Liver (tissue), 3 donors: Measurements from ENCODE around the gene NSFL1C.

Experiments used
- CTCF ChIP-seq: fragments of 150-350 bp; IDR thresholded peaks from 2 replicates; pipeline ENCODE4 v1.5.1; 2017; ENCODE audit warnings: improper control_type of control experiment, low read depth, low read length; ENCODE audit not compliant: missing input control
- RAD21 ChIP-seq, 2 donors: IDR thresholded peaks; 2 replicates each; pipeline ENCODE4 v1.6.1; 2016; ENCODE audit warnings: antibody characterized with exemption in 2 of 2, mild to moderate bottlenecking in 2 of 2
- REST ChIP-seq: IDR thresholded peaks from 2 replicates; pipeline ENCODE4 v1.6.1; 2016; ENCODE audit warnings: antibody characterized with exemption, mild to moderate bottlenecking
- SP1 ChIP-seq: IDR thresholded peaks from 2 replicates; pipeline ENCODE4 v1.6.1; 2018; ENCODE audit warnings: antibody characterized with exemption, mild to moderate bottlenecking
- ZBTB33 ChIP-seq: IDR thresholded peaks from 2 replicates; pipeline ENCODE4 v1.6.1; 2016; ENCODE audit warnings: antibody characterized with exemption
- donor health status: healthy.
- donor health status: healthy.

GRCh38 chr20:1466211-1467081 lies at the start of gene NSFL1C:
- peak; percentile 91 for TF ChIP-seq CTCF
- no peak for TF ChIP-seq REST
- TF ChIP-seq SP1 = no peak
- TF ChIP-seq RAD21 (IDR thresholded peaks at IDR 0.05) = peak; percentile 47 to 72
- no peak for TF ChIP-seq ZBTB33
